Umbilical cord (tissue), 2 donors: Measurements from ENCODE around the gene WRNIP1. TPM values are rescaled to one million over a fixed set of nuclear protein-coding genes. Genes with fewer than 3 reads are reported as not detected.
"Not testable (repeated sequence)": the region's sequence is repeated elsewhere in the genome, so short reads cannot be mapped to it uniquely, and the experiment has no call there.

Experiments used
- DNase-seq: peaks from one replicate; pipeline ENCODE4 v3.0.0-alpha.2; 2015; ENCODE audit warnings: low spot score
- total RNA-seq: library from RNA; depleted of rRNA; stranded (reverse); fragments of >200 nt; gene quantifications from one replicate; pipeline ENCODE4 v1.2.3, GENCODE V29; 2014; ENCODE audit warnings: low replicate concordance; ENCODE audit not compliant: insufficient read depth

WRNIP1 gene
- total RNA-seq, 1 donor from 2014 or later: 33.7 TPM

- no peak for DNase-seq
Measured at GRCh38 chr6:2784061-2784460, 18.9 kb downstream of the WRNIP1 start.

GRCh38 chr6:2784930-2785329 is 19.7 kb downstream of the WRNIP1 start:
- DNase-seq: no peak

GRCh38 chr6:2786269-2786668 is 21.1 kb downstream of the WRNIP1 start:
- DNase-seq: no peak

- DNase-seq: peak; percentile 82
Measured at GRCh38 chr6:2790588-2791449, 25.6 kb downstream of the WRNIP1 start.

- DNase-seq: no peak
Measured at GRCh38 chr6:2791450-2791974, 26.3 kb downstream of the WRNIP1 start.

GRCh38 chr6:2792330-2793110 is 27.3 kb downstream of the WRNIP1 start:
- no peak for DNase-seq

- DNase-seq: no peak
Measured at GRCh38 chr6:2793534-2794151, 28.4 kb downstream of the WRNIP1 start.

- DNase-seq: no peak
Measured at GRCh38 chr6:2794171-2794730, 29.1 kb downstream of the WRNIP1 start.

- no peak for DNase-seq
Measured at GRCh38 chr6:2795162-2795561, 30.0 kb downstream of the WRNIP1 start.

- DNase-seq: no peak
Measured at GRCh38 chr6:2795956-2796355, 30.8 kb downstream of the WRNIP1 start.

- no peak for DNase-seq
Measured at GRCh38 chr6:2796861-2797260, 31.7 kb downstream of the WRNIP1 start.

- peak; percentile 18 for DNase-seq
Measured at GRCh38 chr6:2797564-2798031, 32.4 kb downstream of the WRNIP1 start.

- no peak for DNase-seq
Measured at GRCh38 chr6:2798586-2799134, 33.5 kb downstream of the WRNIP1 start.

GRCh38 chr6:2799936-2800527 is 34.8 kb downstream of the WRNIP1 start:
- DNase-seq: no peak

GRCh38 chr6:2800552-2801316 is 35.5 kb downstream of the WRNIP1 start:
- no peak for DNase-seq

- DNase-seq: not testable (repeated sequence)
Measured at GRCh38 chr6:2801687-2802086, 36.5 kb downstream of the WRNIP1 start.

- DNase-seq: no peak
Measured at GRCh38 chr6:2802521-2803060, 37.4 kb downstream of the WRNIP1 start.

- DNase-seq: no peak
Measured at GRCh38 chr6:2803731-2804429, 38.7 kb downstream of the WRNIP1 start.

- DNase-seq: no peak
Measured at GRCh38 chr6:2804516-2804915, 39.3 kb downstream of the WRNIP1 start.
